DMS79 treated with DMSO at 0.1 percent for 48 hours (cell line): ENCODE measurements around the gene DAZ1.
"Not testable (repeated sequence)": the region's sequence is repeated elsewhere in the genome, so short reads cannot be mapped to it uniquely, and the experiment has no call there.

ENCODE experiments used
- DNase-seq: peaks from one replicate; lab custom pipeline; 2025; lab: John Stamatoyannopoulos, UW

The DAZ1 gene, protein sequence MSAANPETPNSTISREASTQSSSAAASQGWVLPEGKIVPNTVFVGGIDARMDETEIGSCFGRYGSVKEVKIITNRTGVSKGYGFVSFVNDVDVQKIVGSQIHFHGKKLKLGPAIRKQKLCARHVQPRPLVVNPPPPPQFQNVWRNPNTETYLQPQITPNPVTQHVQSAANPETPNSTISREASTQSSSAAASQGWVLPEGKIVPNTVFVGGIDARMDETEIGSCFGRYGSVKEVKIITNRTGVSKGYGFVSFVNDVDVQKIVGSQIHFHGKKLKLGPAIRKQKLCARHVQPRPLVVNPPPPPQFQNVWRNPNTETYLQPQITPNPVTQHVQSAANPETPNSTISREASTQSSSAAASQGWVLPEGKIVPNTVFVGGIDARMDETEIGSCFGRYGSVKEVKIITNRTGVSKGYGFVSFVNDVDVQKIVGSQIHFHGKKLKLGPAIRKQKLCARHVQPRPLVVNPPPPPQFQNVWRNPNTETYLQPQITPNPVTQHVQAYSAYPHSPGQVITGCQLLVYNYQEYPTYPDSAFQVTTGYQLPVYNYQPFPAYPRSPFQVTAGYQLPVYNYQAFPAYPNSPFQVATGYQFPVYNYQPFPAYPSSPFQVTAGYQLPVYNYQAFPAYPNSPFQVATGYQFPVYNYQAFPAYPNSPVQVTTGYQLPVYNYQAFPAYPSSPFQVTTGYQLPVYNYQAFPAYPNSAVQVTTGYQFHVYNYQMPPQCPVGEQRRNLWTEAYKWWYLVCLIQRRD

DNA sequence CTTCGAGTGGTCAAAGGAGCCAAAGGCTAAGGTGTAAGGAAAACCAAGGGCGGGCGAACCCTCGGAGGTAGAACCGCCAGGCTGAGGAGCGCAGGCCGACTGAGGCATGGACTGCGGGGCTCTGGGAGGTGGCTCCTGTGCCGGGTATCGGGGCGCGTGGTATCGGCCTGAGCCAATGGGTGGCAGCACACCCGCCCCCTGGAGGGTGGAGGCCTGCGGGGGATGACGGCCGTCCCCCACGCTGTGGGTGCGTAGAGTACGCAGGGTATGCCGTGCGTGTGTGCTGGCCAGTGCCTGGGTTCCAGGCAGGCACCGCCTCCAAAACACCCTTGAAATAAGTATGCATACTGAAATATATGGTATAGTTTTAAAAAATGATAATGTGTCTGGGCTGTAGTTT lies at the start of gene DAZ1:
Gene DAZ1 (minus strand): TSS at position 101 of the 400 bp plus-strand sequence. CDS start 208 bp downstream, outside the sequence.
- DNase-seq: not testable (repeated sequence)

DNA sequence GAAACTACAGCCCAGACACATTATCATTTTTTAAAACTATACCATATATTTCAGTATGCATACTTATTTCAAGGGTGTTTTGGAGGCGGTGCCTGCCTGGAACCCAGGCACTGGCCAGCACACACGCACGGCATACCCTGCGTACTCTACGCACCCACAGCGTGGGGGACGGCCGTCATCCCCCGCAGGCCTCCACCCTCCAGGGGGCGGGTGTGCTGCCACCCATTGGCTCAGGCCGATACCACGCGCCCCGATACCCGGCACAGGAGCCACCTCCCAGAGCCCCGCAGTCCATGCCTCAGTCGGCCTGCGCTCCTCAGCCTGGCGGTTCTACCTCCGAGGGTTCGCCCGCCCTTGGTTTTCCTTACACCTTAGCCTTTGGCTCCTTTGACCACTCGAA lies 20.4 kb upstream of the DAZ1 start, which contains the start of gene DAZ2:
Gene DAZ2 (plus strand): TSS at position 301 of the 400 bp plus-strand sequence. CDS start 208 bp downstream, outside the sequence.
- not testable (repeated sequence) for DNase-seq

DNA sequence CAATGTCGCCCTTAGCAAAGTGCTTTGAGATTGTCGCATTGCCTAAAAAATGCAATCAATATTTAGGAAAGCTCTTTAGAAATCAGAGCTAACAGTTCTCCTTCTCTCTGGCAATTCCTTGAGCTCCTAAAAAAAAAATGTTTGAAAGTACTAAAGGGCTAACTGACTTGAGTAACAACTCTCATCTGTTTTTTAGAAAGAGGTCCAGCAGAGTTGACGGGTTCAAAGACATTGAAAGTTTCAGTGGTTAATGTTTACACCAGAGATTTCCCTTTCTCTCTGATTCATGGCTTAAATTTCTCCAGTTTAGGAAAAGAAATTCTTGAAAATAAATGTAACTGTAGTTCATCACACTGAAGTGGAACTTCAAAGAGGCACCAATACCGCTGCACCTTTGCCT lies 11.9 kb upstream of the DAZ1 start:
- DNase-seq: not testable (repeated sequence)

DNA sequence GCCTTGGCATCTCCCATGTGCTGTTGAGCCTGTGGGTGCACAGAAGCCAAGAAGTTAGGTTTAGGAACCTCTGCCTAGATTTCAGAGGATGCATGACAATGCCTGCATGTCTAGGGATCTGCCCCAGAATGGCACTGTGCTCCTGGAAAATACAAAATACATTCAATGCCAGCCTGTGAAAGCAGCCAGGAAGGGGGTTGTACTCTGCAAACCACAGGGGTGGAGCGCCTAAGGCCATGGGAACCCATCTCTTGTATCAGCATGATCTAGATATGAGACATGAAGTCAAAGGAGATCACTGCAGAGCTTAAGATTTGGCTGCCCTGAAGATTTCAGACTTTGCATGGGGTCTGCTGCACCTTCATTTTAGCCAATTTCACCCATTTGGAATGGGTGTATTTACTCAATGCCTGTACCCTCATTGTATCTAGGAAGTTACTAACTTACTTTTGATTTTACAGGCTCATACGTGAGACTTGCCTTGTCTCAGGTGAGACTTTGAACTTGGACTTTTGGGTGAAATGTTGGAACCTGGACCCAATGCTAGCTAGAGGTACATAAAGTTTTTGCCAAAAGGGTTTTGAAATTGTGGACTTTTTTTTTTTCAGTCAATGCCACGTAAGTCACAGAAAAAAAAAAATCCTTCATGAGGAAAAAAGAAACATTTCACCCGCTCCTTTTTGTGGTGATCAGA lies 11.1 kb upstream of the DAZ1 start:
- not testable (repeated sequence) for DNase-seq

DNA sequence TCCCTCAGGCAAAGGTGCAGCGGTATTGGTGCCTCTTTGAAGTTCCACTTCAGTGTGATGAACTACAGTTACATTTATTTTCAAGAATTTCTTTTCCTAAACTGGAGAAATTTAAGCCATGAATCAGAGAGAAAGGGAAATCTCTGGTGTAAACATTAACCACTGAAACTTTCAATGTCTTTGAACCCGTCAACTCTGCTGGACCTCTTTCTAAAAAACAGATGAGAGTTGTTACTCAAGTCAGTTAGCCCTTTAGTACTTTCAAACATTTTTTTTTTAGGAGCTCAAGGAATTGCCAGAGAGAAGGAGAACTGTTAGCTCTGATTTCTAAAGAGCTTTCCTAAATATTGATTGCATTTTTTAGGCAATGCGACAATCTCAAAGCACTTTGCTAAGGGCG lies 8.6 kb upstream of the DAZ1 start:
- DNase-seq: not testable (repeated sequence)
